HepG2 (cell line): ENCODE measurements around the gene CDK11B. TPM values are rescaled to one million over a fixed set of nuclear protein-coding genes. Genes with fewer than 3 reads are reported as not detected.
"Not testable (repeated sequence)": the region's sequence is repeated elsewhere in the genome, so short reads cannot be mapped to it uniquely, and the experiment has no call there.

Experiments used
- ASH2L ChIP-seq: fragments of 300-600, 200-600 bp; sonication (generic); IDR thresholded peaks from 2 replicates; pipeline ENCODE4 v1.7.0; 2017; ENCODE audit warnings: low read depth, mild to moderate bottlenecking, moderate library complexity, mixed read lengths, low read length; ENCODE audit not compliant: insufficient read length
- GABPA ChIP-seq, 2 experiments: IDR thresholded peaks; 2 replicates each; pipeline ENCODE4 v1.6.1; 2011 to 2016; ENCODE audit warnings: low read depth in 2 of 2, low read length in 1 of 2, missing biosample characterization in 1 of 2, missing genetic modification characterization in 1 of 2
- GATAD2A ChIP-seq: IDR thresholded peaks from 2 replicates; pipeline ENCODE4 v1.6.1; 2016
- HCFC1 ChIP-seq: fragments of 150-350 bp; IDR thresholded peaks from 2 replicates; pipeline ENCODE4 v1.6.1; 2014; ENCODE audit warnings: low read depth, low read length
- HNF4G ChIP-seq, 2 experiments: sonication (generic) in 1 of 2; formaldehyde crosslinking in 1 of 2; IDR thresholded peaks; 2 replicates each; pipeline versions ENCODE4 v1.4.0 to v1.6.1; 2011 to 2020; ENCODE audit warnings: borderline replicate concordance in 2 of 2, low read depth in 2 of 2, mild to moderate bottlenecking in 2 of 2, low read length in 1 of 2, missing genetic modification reagents in 1 of 2, moderate library complexity in 1 of 2
- HNRNPLL ChIP-seq: fragments of 200-400 bp; formaldehyde crosslinking; IDR thresholded peaks from 2 replicates; pipeline ENCODE4 v1.6.1; 2017; ENCODE audit warnings: mild to moderate bottlenecking, low read depth, low read length; ENCODE audit not compliant: poor library complexity, severe bottlenecking
- KAT8 ChIP-seq: IDR thresholded peaks from 2 replicates; pipeline ENCODE4 v1.6.1; 2016; ENCODE audit warnings: missing genetic modification reagents, missing compliant biosample characterization
- PHF20 ChIP-seq: sonication (generic); formaldehyde crosslinking; IDR thresholded peaks from 2 replicates; pipeline ENCODE4 v1.5.0; 2020; ENCODE audit warnings: mild to moderate bottlenecking, missing genetic modification reagents
- PHF8 ChIP-seq: sonication (generic); formaldehyde crosslinking; IDR thresholded peaks from 2 replicates; pipeline ENCODE4 v1.5.0; 2020; ENCODE audit warnings: missing genetic modification reagents
- POGZ ChIP-seq: sonication (generic); formaldehyde crosslinking; IDR thresholded peaks from 2 replicates; pipeline ENCODE4 v1.4.0; 2020; ENCODE audit warnings: mild to moderate bottlenecking, missing genetic modification reagents
- POLR2A ChIP-seq, 2 experiments: IDR thresholded peaks; 2 replicates each; pipeline ENCODE4 v1.6.1; 2011; ENCODE audit warnings: low read depth in 2 of 2, low read length in 2 of 2, mild to moderate bottlenecking in 1 of 2, moderate library complexity in 1 of 2; ENCODE audit not compliant: insufficient read depth in 1 of 2
- PPARG ChIP-seq: conservative IDR thresholded peaks from 2 replicates; pipeline ENCODE4 v1.6.1; 2016; ENCODE audit warnings: missing biosample characterization, missing genetic modification reagents
- ZFY ChIP-seq: sonication (generic); formaldehyde crosslinking; IDR thresholded peaks from 2 replicates; pipeline ENCODE4 v1.4.0; 2020; ENCODE audit warnings: missing genetic modification reagents
- ZMYM4 ChIP-seq: sonication (generic); formaldehyde crosslinking; IDR thresholded peaks from 2 replicates; pipeline ENCODE4 v1.8.1; 2023; ENCODE audit warnings: mild to moderate bottlenecking, missing genetic modification reagents
- ZNF143 ChIP-seq: sonication (generic); formaldehyde crosslinking; IDR thresholded peaks from 2 replicates; pipeline ENCODE4 v1.4.0; 2020; ENCODE audit warnings: missing genetic modification reagents
- ZNF350 ChIP-seq: sonication (generic); formaldehyde crosslinking; IDR thresholded peaks from 2 replicates; pipeline ENCODE4 v1.4.0; 2020; ENCODE audit warnings: mild to moderate bottlenecking, low read depth, missing genetic modification reagents, borderline replicate concordance
- polyA plus RNA-seq, 8 experiments: library from polyadenylated mRNA; depleted of rRNA in 3 of 8; stranded (reverse) in 7 of 8; unstranded in 1 of 8; fragments of >200 nt; fragmentation: Illumina TruSeq in 4 of 8; extraction: Trizol in 4 of 8; gene quantifications; 2 replicates each; pipeline versions ENCODE4 v1.2.1 to v1.2.3, GENCODE V29; 2011 to 2016; ENCODE audit warnings: low read depth in 4 of 8, missing spikeins in 1 of 8, mixed read lengths in 1 of 8; ENCODE audit not compliant: insufficient read depth in 1 of 8
- total RNA-seq, 5 experiments: library from RNA; depleted of rRNA; stranded (reverse); fragments of >200 nt; fragmentation: Illumina TruSeq; extraction: Trizol; gene quantifications; 2 replicates each; pipeline ENCODE4 v1.2.3, GENCODE V29; 2016; ENCODE audit warnings: low read depth in 1 of 5
- TF ChIP-seq, protein P1 (sequence below): IDR thresholded peaks from 2 replicates; pipeline ENCODE4 v1.6.1; 2018; ENCODE audit warnings: missing genetic modification reagents
- TF ChIP-seq, protein P2 (sequence below): sonication (generic); formaldehyde crosslinking; IDR thresholded peaks from 2 replicates; pipeline ENCODE4 v1.4.0; 2020; ENCODE audit warnings: missing genetic modification reagents
- TF ChIP-seq, protein P3 (sequence below): IDR thresholded peaks from 2 replicates; pipeline ENCODE4 v1.6.1; 2016; ENCODE audit warnings: mild to moderate bottlenecking
- TF ChIP-seq, protein P4 (sequence below): conservative IDR thresholded peaks from 2 replicates; pipeline ENCODE4 v1.6.1; 2018; ENCODE audit warnings: missing genetic modification reagents

Gene CDK11B
- total and polyA plus RNA-seq, 2 of the 13 experiments (the other 11 are each of a cell fraction or from before 2014, with no cell fraction given): 3.6 to 15.1 TPM

GRCh38 chr1:1658583-1659549, at the start of gene CDK11B (continued):
- TF ChIP-seq KAT8 (peak; percentile 96), ZMYM4 (CRISPR knock-in tag) (peak; percentile 53; the same call in 1 of the 2 replicates), HCFC1 (peak; percentile 68), GATAD2A (CRISPR knock-in tag) (0 out of 2 replicates have a peak, but pooled peaks have one; percentile 22), HNRNPLL (peak; percentile 61), PHF20 (peak; percentile 94), ASH2L (peak; percentile 42), PHF8 (peak; percentile 72), ZFY (CRISPR knock-in tag) (peak; percentile 31; the same call in 1 of the 2 replicates), ZNF143 (CRISPR knock-in tag) (peak; percentile 65; the same call in 1 of the 2 replicates), HNF4G (IDR thresholded peaks at IDR 0.05; ENCODE audit: borderline replicate concordance, low read depth, low read length) (peak; percentile 22; the same call in 1 of the 2 replicates), POGZ (CRISPR knock-in tag) (peak; percentile 41; the same call in 1 of the 2 replicates), GABPA (IDR thresholded peaks at IDR 0.05; ENCODE audit: low read depth, low read length) (peak; percentile 69), GABPA (CRISPR knock-in tag; IDR thresholded peaks at IDR 0.05; ENCODE audit: low read depth) (peak; percentile 91), PPARG (peak; percentile 81; the same call in 1 of the 2 replicates), POLR2A (IDR thresholded peaks at IDR 0.05; ENCODE audit: insufficient read depth in 1 of 2, low read depth in 2 of 2, low read length in 2 of 2) (peak; percentile 23 to 41; a peak in 3 of 4 replicates), ZNF350 (CRISPR knock-in tag) (peak; percentile 33; the same call in 1 of the 2 replicates)
- TF ChIP-seq, protein P1, sequence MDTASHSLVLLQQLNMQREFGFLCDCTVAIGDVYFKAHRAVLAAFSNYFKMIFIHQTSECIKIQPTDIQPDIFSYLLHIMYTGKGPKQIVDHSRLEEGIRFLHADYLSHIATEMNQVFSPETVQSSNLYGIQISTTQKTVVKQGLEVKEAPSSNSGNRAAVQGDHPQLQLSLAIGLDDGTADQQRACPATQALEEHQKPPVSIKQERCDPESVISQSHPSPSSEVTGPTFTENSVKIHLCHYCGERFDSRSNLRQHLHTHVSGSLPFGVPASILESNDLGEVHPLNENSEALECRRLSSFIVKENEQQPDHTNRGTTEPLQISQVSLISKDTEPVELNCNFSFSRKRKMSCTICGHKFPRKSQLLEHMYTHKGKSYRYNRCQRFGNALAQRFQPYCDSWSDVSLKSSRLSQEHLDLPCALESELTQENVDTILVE (CRISPR knock-in tag): peak; percentile 100
- TF ChIP-seq, protein P2, sequence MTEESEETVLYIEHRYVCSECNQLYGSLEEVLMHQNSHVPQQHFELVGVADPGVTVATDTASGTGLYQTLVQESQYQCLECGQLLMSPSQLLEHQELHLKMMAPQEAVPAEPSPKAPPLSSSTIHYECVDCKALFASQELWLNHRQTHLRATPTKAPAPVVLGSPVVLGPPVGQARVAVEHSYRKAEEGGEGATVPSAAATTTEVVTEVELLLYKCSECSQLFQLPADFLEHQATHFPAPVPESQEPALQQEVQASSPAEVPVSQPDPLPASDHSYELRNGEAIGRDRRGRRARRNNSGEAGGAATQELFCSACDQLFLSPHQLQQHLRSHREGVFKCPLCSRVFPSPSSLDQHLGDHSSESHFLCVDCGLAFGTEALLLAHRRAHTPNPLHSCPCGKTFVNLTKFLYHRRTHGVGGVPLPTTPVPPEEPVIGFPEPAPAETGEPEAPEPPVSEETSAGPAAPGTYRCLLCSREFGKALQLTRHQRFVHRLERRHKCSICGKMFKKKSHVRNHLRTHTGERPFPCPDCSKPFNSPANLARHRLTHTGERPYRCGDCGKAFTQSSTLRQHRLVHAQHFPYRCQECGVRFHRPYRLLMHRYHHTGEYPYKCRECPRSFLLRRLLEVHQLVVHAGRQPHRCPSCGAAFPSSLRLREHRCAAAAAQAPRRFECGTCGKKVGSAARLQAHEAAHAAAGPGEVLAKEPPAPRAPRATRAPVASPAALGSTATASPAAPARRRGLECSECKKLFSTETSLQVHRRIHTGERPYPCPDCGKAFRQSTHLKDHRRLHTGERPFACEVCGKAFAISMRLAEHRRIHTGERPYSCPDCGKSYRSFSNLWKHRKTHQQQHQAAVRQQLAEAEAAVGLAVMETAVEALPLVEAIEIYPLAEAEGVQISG: peak; percentile 77
- TF ChIP-seq, protein P3, sequence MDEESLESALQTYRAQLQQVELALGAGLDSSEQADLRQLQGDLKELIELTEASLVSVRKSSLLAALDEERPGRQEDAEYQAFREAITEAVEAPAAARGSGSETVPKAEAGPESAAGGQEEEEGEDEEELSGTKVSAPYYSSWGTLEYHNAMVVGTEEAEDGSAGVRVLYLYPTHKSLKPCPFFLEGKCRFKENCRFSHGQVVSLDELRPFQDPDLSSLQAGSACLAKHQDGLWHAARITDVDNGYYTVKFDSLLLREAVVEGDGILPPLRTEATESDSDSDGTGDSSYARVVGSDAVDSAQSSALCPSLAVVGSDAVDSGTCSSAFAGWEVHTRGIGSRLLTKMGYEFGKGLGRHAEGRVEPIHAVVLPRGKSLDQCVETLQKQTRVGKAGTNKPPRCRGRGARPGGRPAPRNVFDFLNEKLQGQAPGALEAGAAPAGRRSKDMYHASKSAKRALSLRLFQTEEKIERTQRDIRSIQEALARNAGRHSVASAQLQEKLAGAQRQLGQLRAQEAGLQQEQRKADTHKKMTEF (CRISPR knock-in tag): peak; percentile 55
- TF ChIP-seq HNF4G (CRISPR knock-in tag; IDR thresholded peaks at IDR 0.05; ENCODE audit: borderline replicate concordance, low read depth): not testable (repeated sequence)
- TF ChIP-seq, protein P4, sequence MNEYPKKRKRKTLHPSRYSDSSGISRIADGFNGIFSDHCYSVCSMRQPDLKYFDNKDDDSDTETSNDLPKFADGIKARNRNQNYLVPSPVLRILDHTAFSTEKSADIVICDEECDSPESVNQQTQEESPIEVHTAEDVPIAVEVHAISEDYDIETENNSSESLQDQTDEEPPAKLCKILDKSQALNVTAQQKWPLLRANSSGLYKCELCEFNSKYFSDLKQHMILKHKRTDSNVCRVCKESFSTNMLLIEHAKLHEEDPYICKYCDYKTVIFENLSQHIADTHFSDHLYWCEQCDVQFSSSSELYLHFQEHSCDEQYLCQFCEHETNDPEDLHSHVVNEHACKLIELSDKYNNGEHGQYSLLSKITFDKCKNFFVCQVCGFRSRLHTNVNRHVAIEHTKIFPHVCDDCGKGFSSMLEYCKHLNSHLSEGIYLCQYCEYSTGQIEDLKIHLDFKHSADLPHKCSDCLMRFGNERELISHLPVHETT: peak; percentile 99
